ENCODE results near the gene CANX. TPM values are rescaled to one million over a fixed set of nuclear protein-coding genes. Genes with fewer than 3 reads are reported as not detected.

Gene CANX
- total RNA-seq, 2 experiments from 2014 or later, result 164 to 451 TPM

DNA sequence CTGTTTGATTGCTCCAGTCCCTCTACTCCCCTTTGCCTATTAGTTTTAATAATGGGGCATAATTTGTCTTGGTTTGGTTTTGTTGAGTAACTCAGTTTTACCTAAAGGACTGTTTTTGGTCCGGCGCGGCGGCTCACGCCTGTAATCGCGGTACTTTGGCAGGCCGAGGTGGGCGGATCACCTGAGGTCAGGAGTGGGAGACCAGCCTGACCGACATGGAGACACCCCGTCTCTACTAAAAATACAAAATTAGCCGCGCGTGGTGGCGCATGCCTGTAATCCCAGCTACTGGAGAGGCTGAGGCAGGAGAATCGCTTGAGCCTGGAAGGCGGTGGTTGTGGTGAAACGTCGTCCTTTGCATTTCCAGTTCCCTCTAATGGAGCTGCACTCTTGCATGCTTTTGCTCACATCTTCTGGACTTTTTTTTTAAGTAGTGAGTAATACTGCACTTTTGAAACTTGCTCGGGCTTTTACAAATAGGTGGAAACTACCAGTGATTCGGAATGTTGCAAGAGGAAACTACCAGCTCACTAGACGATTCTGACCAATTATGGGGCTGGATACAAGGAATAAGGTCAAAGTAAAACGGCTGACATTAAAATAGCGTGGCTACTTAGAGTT lies 33.1 kb downstream of the CANX start:
- Histone ChIP-seq H3K9me3 (ENCODE audit: low read length) (no peaks in the 10 kb centered on the region), H3K9me2 (ENCODE audit: insufficient read depth, low read length) (no peaks in the 10 kb centered on the region), H3K4me1 (ENCODE audit: insufficient read depth, low read length, poor library complexity, severe bottlenecking) (peaks cover 17% of the 10 kb centered on the region), H3K27ac (ENCODE audit: low read depth, low read length, poor library complexity, severe bottlenecking) (peak overlapping the region; percentile 41), H2AFZ (ENCODE audit: low read length) (peak overlapping the region; percentile 65; the same call in 1 of the 2 replicates), H3K4me2 (ENCODE audit: low read length) (peak overlapping the region; percentile 70), H3K4me3 (ENCODE audit: low read depth, low read length, poor library complexity, severe bottlenecking) (peak overlapping the region; percentile 88), H3K36me3 (ENCODE audit: insufficient read depth, low read length) (peaks cover 64% of the 10 kb centered on the region), H4K20me1 (ENCODE audit: insufficient read depth, low read length) (no peaks in the 10 kb centered on the region), H3K79me2 (ENCODE audit: insufficient read depth, low read depth, low read length) (peaks cover 36% of the 10 kb centered on the region)
- BruUV-seq (replicated peaks), result no TSS peak
- intact Hi-C loops (cut with micrococcal nuclease; ENCODE audit: unreplicated experiment), result loop anchor here (1.0 to 5.0 kb wide), 4 partner anchors 34 to 109 kb away; partner anchors contain the start of genes CANX, HNRNPH1 and MGAT4B
- POLR2A ChIA-PET, result interaction anchor here (0.6 to 1.2 kb wide), 5 partner anchors 22 to 74 kb away, joined by 3 to 4 read pairs (median 3); no protein-coding TSS in a partner anchor
- DNase-seq (ENCODE audit: low spot score), result no peak
- TF ChIP-seq, protein P1, sequence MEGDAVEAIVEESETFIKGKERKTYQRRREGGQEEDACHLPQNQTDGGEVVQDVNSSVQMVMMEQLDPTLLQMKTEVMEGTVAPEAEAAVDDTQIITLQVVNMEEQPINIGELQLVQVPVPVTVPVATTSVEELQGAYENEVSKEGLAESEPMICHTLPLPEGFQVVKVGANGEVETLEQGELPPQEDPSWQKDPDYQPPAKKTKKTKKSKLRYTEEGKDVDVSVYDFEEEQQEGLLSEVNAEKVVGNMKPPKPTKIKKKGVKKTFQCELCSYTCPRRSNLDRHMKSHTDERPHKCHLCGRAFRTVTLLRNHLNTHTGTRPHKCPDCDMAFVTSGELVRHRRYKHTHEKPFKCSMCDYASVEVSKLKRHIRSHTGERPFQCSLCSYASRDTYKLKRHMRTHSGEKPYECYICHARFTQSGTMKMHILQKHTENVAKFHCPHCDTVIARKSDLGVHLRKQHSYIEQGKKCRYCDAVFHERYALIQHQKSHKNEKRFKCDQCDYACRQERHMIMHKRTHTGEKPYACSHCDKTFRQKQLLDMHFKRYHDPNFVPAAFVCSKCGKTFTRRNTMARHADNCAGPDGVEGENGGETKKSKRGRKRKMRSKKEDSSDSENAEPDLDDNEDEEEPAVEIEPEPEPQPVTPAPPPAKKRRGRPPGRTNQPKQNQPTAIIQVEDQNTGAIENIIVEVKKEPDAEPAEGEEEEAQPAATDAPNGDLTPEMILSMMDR (conservative IDR thresholded peaks at IDR 0.05; ENCODE audit: low read length), result no peak
- no peak for TF ChIP-seq EZH2phosphoT487 (IDR thresholded peaks at IDR 0.05; ENCODE audit: borderline replicate concordance, low read depth, low read length)
- CTCF ChIA-PET (ENCODE audit: unreplicated experiment), result no interaction called here

DNA sequence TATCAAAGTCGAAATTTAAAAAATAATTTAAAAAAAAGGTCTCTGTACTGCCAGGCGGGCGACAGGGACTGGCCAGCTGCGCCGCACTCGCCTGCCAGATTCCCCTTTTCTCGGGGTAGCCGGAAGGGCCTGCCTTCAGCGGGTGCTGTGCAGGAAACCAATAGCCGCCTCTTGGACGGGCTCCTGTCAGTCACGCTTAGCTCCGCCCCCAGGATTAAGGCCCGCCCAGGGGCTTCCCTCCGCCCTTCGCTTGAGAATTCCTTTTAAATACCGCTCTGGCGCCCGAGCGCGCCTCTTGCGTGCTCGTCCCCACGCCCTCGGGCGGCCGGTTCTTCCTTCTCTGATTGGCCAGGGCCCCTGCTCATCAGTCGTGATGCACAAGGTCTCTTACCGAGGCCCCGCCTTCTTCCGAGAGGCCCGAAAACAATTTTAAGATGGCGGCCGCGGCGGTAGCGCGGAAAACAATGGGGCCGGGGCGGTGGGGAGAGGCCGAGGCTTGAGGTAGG lies 33.7 kb downstream of the CANX start, which contains the start of gene MAML1:
MAML1 (plus strand) TSS at position 411 of the 506 bp plus-strand sequence. CDS start 291 bp downstream, outside the sequence.
- H3K27ac ChIP-seq (ENCODE audit: low read depth, low read length, poor library complexity, severe bottlenecking), result peak within 1 kb of the TSS; percentile 73
- peak within 1 kb of the TSS; percentile 88 for H3K4me3 ChIP-seq (ENCODE audit: low read depth, low read length, poor library complexity, severe bottlenecking)
- H3K9me2 ChIP-seq (ENCODE audit: insufficient read depth, low read length), result no peaks in the 10 kb centered on the region
- DNase-seq (ENCODE audit: low spot score), result peak; percentile 100
- H3K4me2 ChIP-seq (ENCODE audit: low read length), result peak within 1 kb of the TSS; percentile 74
- peaks cover 64% of the 10 kb centered on the region for H3K36me3 ChIP-seq (ENCODE audit: insufficient read depth, low read length)
- H2AFZ ChIP-seq (ENCODE audit: low read length), result peak within 1 kb of the TSS; percentile 65; the same call in 1 of the 2 replicates
- H4K20me1 ChIP-seq (ENCODE audit: insufficient read depth, low read length), result no peaks in the 10 kb centered on the region
- intact Hi-C loops (cut with micrococcal nuclease; ENCODE audit: unreplicated experiment), result loop anchor here (1.0 to 5.0 kb wide), 4 partner anchors 34 to 110 kb away; partner anchors contain the start of genes CANX, HNRNPH1 and MGAT4B
- no TSS peak for BruUV-seq (replicated peaks)
- TF ChIP-seq EZH2phosphoT487 (IDR thresholded peaks at IDR 0.05; ENCODE audit: borderline replicate concordance, low read depth, low read length), result no peak
- TF ChIP-seq, protein P1 (conservative IDR thresholded peaks at IDR 0.05; ENCODE audit: low read length), result no peak
- ChIA-PET CTCF (ENCODE audit: unreplicated experiment) (no interaction called here), POLR2A (interaction anchor here (0.8 to 1.2 kb wide), 4 partner anchors 22 to 31 kb away, joined by 3 to 4 read pairs (median 3); no protein-coding TSS in a partner anchor)
- no peaks in the 10 kb centered on the region for H3K9me3 ChIP-seq (ENCODE audit: low read length)
- peaks cover 17% of the 10 kb centered on the region for H3K4me1 ChIP-seq (ENCODE audit: insufficient read depth, low read length, poor library complexity, severe bottlenecking)
- H3K79me2 ChIP-seq (ENCODE audit: insufficient read depth, low read depth, low read length), result peaks cover 42% of the 10 kb centered on the region
